KMS-11 (cell line): ENCODE data around the gene SOCS1.

Experiments used
- H2AFZ ChIP-seq: fragments of 200-600 bp; sonication (generic); 2 replicates; pipeline ENCODE4 v1.6.1; 2016; ENCODE audit warnings: antibody characterized with exemption, mixed run types, low read depth
- H3K27ac ChIP-seq: fragments of 200-600 bp; sonication (generic); 2 replicates; pipeline ENCODE4 v1.6.1; 2016; ENCODE audit warnings: mild to moderate bottlenecking, mixed run types
- H3K27me3 ChIP-seq: fragments of 200-600 bp; sonication (generic); 2 replicates; pipeline ENCODE4 v1.6.1; 2017; ENCODE audit warnings: mild to moderate bottlenecking, low read depth, mixed run types, moderate library complexity; ENCODE audit not compliant: insufficient read depth
- H3K36me3 ChIP-seq: fragments of 200-600 bp; sonication (generic); 2 replicates; pipeline ENCODE4 v1.6.1; 2017; ENCODE audit warnings: mild to moderate bottlenecking, mixed run types; ENCODE audit not compliant: insufficient read depth
- H3K4me1 ChIP-seq: fragments of 200-600 bp; sonication (generic); 2 replicates; pipeline ENCODE4 v1.6.1; 2016; ENCODE audit warnings: mild to moderate bottlenecking, low read depth, mixed run types; ENCODE audit not compliant: poor library complexity, severe bottlenecking
- H3K4me2 ChIP-seq: fragments of 200-600 bp; sonication (generic); 2 replicates; pipeline ENCODE4 v1.7.0; 2016; ENCODE audit warnings: mild to moderate bottlenecking, mixed run types
- H3K4me3 ChIP-seq: fragments of 200-600 bp; sonication (generic); IDR thresholded peaks from 2 replicates; pipeline ENCODE4 v1.6.1; 2017; ENCODE audit warnings: low read depth, low read length, mixed read lengths; ENCODE audit not compliant: insufficient read depth
- H3K79me2 ChIP-seq: fragments of 200-600 bp; sonication (generic); 2 replicates; pipeline ENCODE4 v1.6.1; 2016; ENCODE audit warnings: low read depth, mixed run types; ENCODE audit not compliant: insufficient read depth
- H3K9ac ChIP-seq: fragments of 200-600 bp; sonication (generic); 2 replicates; pipeline ENCODE4 v1.6.1; 2016; ENCODE audit warnings: mild to moderate bottlenecking, mixed run types
- H4K20me1 ChIP-seq: fragments of 200-600 bp; sonication (generic); 2 replicates; pipeline ENCODE4 v1.6.1; 2016; ENCODE audit warnings: mild to moderate bottlenecking, mixed run types; ENCODE audit not compliant: insufficient read depth
- CTCF ChIP-seq: fragments of 200-600 bp; sonication (generic); conservative IDR thresholded peaks from 2 replicates; pipeline ENCODE4 v1.6.1; 2017; ENCODE audit warnings: low read depth, mild to moderate bottlenecking, antibody characterized with exemption, low read length, moderate library complexity, mixed read lengths

Gene SOCS1

GRCh38 chr16:11274964-11275363 is 19.0 kb upstream of the SOCS1 start:
- Histone ChIP-seq H3K4me3 (no peak overlapping the region), H3K27ac (no peak overlapping the region), H3K36me3 (no peaks in the 10 kb centered on the region), H3K4me2 (no peak overlapping the region), H3K79me2 (no peaks in the 10 kb centered on the region), H4K20me1 (no peaks in the 10 kb centered on the region), H3K9ac (no peak overlapping the region), H2AFZ (no peak overlapping the region), H3K4me1 (peaks cover 6% of the 10 kb centered on the region), H3K27me3 (peaks cover 22% of the 10 kb centered on the region; the same call in 1 of the 2 replicates)
- TF ChIP-seq CTCF, result no peak

- Histone ChIP-seq H2AFZ (no peak overlapping the region), H3K79me2 (no peaks in the 10 kb centered on the region), H4K20me1 (no peaks in the 10 kb centered on the region), H3K4me2 (no peak overlapping the region), H3K36me3 (no peaks in the 10 kb centered on the region), H3K4me1 (no peaks in the 10 kb centered on the region), H3K4me3 (no peak overlapping the region), H3K27ac (no peak overlapping the region), H3K9ac (no peak overlapping the region), H3K27me3 (peaks cover 18% of the 10 kb centered on the region; the same call in 1 of the 2 replicates)
- no peak for TF ChIP-seq CTCF
These were observed 17.8 kb upstream of the SOCS1 start for GRCh38 chr16:11273721-11274324.

- H3K4me2 ChIP-seq, result no peak within 1 kb of the TSS
- TF ChIP-seq CTCF, result no peak
These were observed 17.1 kb upstream of the SOCS1 start, which contains the start of gene PRM3 for GRCh38 chr16:11272921-11273720. Gene PRM3 (minus strand): TSS chr16:11273629. CDS start chr16:11273595, 34 bp downstream.

GRCh38 chr16:11272484-11272883 is 16.5 kb upstream of the SOCS1 start:
- H3K79me2 ChIP-seq, result no peaks in the 10 kb centered on the region
- TF ChIP-seq CTCF, result no peak
- H3K9ac ChIP-seq, result no peak overlapping the region
- no peaks in the 10 kb centered on the region for H3K4me1 ChIP-seq
- peaks cover 14% of the 10 kb centered on the region; the same call in 1 of the 2 replicates for H3K27me3 ChIP-seq
- H4K20me1 ChIP-seq, result no peaks in the 10 kb centered on the region
- no peaks in the 10 kb centered on the region for H3K36me3 ChIP-seq
- no peak overlapping the region for H2AFZ ChIP-seq
- H3K27ac ChIP-seq, result no peak overlapping the region
- H3K4me3 ChIP-seq, result no peak overlapping the region
- no peak overlapping the region for H3K4me2 ChIP-seq

More at GRCh38 chr16:11272921-11273720, 17.1 kb upstream of the SOCS1 start, which contains the start of gene PRM3:
- no peaks in the 10 kb centered on the region for H3K36me3 ChIP-seq
- no peak within 1 kb of the TSS for H3K27ac ChIP-seq
- H3K4me3 ChIP-seq, result no peak within 1 kb of the TSS
- H3K4me1 ChIP-seq, result no peaks in the 10 kb centered on the region
- no peaks in the 10 kb centered on the region for H4K20me1 ChIP-seq
- no peaks in the 10 kb centered on the region for H3K79me2 ChIP-seq
- no peak within 1 kb of the TSS for H3K9ac ChIP-seq
- no peak within 1 kb of the TSS for H2AFZ ChIP-seq
- H3K27me3 ChIP-seq, result peaks cover 18% of the 10 kb centered on the region; the same call in 1 of the 2 replicates
